GM18907 (cell line): ENCODE results near the gene HOXA2.

Experiments used
- ATAC-seq: cut with Tn5 transposase; IDR thresholded peaks from one replicate; pipeline ENCODE4 v1.9.1; 2021; ENCODE audit warnings: mild to moderate bottlenecking, moderate library complexity; ENCODE audit not compliant: unreplicated experiment

The HOXA2 gene

GRCh38 chr7:27102581-27103442 is at the start of gene HOXA2:
HOXA2 (minus strand) TSS chr7:27102683; CDS start chr7:27102500, 183 bp downstream.
- ATAC-seq = no peak

GRCh38 chr7:27151341-27151930 is 49.0 kb upstream of the HOXA2 start:
- ATAC-seq = no peak

GRCh38 chr7:27150568-27151340 is 48.3 kb upstream of the HOXA2 start:
- ATAC-seq = peak; percentile 88

GRCh38 chr7:27149842-27150567 is 47.5 kb upstream of the HOXA2 start:
- ATAC-seq = no peak

GRCh38 chr7:27148756-27149641 is 46.5 kb upstream of the HOXA2 start:
- no peak for ATAC-seq

DNA sequence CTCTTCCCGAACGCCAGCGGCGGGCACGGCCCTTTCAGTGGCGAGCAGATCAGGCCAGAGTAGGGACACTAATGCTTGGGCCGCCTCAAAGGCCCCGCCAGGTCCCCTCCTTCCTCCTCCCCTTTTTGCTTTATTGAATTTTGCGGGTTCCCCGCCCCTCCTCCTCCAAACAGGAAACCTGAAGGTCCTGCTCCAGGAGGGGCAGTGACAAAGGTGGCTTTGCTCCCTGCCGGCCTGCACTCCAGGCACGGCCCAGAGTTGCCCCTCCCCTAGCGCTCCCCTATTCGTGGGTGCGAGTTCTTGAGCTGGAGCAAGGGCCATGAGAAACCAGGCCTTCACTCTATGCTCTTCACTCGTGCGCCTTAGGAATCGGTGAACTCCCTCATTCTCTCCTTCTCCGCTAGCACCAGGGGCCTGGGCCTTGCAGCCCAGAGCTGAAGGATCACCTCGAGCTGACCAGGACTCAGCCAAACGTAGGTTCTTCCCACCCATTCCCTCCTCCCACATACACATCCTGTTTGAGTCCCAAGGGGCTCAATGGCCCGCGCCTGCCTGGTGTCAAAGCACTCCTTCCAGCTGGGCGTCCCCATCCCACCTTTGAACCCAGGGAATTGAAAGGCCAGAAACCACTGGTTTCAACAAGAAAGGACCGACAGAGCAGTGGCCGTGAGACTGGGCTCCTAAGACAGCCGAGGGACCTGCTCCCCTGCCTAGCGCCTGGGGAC is 45.7 kb upstream of the HOXA2 start:
- ATAC-seq = no peak

DNA sequence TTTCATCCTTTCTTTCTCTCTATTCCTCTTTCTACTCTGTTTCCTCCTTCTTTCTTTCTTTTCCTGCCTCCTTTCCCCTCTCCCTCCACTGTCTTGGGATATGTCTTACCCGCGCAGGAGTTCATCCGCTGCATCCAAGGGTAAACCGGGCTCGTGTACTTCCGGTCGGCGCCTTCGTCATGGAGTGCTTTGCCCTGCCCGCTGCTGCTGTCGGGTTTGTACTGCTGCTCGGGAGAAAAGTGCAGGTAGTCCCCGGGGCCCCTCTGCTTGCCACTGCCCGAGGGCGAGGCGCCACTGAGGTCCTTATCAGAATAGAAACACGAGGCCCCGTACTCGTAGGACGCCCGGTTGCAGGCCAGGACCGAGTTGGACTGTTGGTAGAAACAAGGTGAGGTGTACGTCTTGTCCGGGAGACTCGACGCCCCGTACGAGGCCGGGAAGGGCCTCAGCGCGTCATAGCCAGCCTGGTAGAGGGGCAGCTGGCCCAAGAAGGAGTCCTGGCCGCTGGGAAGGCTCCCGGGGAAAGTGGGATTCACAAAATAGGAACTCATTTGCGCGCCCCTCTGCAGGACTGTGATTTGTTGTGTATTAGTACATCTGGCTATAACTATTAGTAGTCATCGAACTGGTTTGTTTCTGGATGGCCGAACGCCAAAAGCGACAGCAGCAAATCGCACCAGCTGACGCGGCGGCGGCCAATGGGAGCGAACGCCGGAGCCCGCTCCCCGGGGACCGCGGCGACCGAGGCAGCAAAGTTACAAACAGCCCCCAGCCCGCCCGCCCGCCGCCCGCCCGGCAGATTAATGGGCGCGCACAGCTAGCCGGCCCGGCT is 44.9 kb upstream of the HOXA2 start, which contains the start of gene HOXA6:
Gene HOXA6, minus strand, starts transcription at position 576 of the 832 bp plus-strand sequence. Its CDS starts 25 bp downstream, at position 551.
- ATAC-seq = no peak

DNA sequence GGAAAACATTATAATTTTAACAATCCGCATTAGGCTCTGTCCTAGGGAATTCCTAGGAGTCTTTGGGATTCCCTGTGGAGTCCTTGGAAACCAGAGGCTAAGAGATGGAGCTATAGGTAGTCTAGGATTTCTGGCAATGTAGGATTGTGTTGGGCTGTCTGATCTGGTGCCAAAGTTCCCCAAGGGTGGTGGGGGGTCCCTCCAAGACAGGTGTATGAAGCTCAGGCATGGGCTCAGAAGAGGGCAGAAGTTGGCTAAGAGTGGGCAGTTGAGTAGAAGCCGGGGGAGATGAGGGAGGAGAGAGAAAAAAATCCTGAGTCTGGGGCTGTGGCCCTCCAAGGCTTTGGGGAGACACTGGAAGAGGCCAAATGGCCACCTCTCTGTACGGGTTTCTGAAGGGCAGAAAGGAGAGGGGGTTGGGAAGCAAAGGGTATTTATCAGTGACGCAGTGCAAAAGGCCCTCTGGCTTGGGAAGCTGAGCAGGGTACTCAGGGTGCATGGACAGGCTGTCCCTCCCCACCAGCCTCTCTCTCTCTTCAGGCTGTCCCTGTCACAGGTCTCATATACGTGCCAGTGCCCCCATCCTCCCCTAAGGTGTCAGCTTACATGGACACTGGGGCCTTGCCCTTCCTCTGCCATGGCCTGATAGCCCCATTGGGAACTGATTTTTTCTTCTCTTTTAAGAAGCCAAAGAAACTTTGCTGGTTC is 44.2 kb upstream of the HOXA2 start:
- no peak for ATAC-seq

- ATAC-seq = no peak
Measured at GRCh38 chr7:27145914-27146412, 43.5 kb upstream of the HOXA2 start.

DNA sequence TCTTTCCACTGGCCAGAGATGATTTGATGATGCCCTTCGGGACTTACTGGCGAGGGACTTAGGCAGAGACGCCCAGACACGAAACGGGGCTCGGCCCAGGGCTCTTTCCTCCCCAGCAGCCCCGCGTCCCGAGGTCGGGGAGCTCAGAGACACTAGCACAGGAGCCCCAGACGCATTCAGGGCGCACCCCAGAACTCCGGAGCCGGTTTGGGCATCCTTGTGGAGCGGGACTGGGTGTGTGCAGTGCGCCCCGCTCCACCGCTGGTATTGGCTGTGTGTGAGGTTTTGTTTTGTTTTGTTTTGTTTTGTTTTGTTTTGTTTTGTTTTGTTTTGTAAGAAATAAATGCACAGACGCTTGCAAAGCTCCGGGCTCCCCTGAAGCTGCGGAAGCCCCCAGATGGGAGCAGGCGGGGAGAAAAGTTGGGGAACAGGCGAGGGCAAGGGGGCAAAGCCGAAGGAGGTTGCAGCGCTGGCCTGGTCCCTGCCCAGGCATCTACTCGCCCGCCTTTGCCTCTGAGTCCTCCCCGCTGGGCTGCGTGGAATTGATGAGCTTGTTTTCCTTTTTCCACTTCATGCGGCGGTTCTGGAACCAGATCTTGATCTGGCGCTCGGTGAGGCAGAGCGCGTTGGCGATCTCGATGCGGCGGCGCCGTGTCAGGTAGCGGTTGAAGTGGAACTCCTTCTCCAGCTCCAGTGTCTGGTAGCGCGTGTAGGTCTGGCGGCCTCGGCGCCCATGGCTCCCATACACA is 42.9 kb upstream of the HOXA2 start:
- ATAC-seq = no peak

- no peak for ATAC-seq
Measured at GRCh38 chr7:27144781-27145164, 42.3 kb upstream of the HOXA2 start.

- ATAC-seq = no peak
Measured at GRCh38 chr7:27143950-27144780, 41.7 kb upstream of the HOXA2 start.

GRCh38 chr7:27143023-27143949 is 40.8 kb upstream of the HOXA2 start, which contains the start of gene HOXA5:
HOXA5 (minus strand) TSS chr7:27143681; CDS start chr7:27143607, 74 bp downstream.
- no peak for ATAC-seq

DNA sequence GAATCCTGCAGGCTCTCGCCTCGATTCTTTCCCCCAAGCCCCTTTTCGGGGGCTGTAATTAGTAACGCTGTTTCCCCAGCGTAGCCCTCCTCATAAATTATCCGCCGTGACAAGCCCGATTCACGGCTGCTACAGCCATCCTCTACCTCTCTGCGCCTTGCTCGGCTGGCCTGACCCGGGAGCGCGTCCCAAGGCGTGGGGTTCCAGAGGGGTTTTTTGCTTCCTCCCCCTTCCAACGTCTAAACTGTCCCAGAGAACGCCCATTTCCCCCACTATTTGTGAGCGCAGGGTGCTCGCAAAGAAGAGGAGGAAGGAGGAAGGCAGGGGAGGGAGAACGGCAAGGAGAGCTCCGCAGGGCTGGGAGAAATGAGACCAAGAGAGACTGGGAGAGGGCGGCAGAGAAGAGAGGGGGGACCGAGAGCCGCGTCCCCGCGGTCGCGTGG is 40.1 kb upstream of the HOXA2 start:
- ATAC-seq = no peak
